NCI-H146 treated with DMSO at 0.1 percent for 48 hours (cell line): ENCODE measurements around the gene CYTH3.

Source experiments
- DNase-seq: peaks from one replicate; lab custom pipeline; 2025; ENCODE audit not compliant: unreplicated experiment; lab: John Stamatoyannopoulos, UW

Gene CYTH3

DNA sequence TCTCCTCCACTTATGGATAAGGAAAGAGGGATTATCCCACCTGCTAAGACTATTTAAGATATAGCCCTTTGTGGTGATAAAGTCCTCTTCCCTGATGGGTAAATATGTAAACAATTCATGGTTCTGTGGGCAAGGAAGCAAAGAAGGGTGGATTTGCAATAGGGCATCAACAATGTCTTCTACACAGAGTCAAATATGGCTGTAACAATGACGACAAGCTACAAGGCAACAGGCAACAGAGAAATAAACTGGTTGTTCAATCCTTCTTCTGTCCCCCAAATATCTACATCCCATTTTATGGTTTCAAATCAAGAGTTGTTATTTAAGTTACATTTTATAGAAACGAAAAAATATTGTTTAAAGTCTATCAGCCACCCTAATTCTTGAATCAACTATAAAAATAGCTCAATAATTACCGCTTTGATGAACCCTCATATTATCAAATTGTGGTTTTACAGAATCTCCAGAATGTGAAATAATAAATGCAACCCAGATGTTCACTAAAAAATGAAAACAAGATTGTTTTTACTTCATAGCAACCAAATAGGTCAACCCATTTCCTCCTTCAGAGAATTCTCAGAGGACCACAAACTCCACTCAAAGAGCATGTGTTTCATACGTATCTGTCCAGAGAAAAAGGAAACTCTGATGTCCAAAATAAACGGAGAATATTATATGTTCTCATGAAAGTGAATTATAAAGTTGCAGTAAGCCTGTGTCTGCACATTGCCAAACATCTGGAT lies 13.8 kb downstream of the CYTH3 start:
- no peak for DNase-seq

DNA sequence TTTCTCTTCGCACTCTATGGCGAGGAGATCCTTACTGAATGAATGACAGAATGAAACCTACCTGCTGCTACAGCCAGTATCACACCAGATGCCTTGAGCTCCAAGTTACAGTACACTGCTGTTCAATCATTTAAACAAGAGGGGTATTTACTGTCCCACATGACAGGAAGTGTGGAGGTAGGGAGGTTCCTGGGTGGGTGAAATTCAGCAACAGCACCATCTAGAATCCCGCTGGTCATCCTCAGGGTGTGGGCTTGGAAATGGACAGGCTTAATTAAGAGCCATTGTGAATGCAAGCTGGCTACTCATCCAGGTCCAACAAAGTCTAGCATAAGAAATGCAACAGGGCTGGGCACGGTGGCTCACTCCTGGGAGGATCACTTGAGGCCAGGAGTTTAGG lies 14.7 kb downstream of the CYTH3 start:
- DNase-seq = no peak

DNA sequence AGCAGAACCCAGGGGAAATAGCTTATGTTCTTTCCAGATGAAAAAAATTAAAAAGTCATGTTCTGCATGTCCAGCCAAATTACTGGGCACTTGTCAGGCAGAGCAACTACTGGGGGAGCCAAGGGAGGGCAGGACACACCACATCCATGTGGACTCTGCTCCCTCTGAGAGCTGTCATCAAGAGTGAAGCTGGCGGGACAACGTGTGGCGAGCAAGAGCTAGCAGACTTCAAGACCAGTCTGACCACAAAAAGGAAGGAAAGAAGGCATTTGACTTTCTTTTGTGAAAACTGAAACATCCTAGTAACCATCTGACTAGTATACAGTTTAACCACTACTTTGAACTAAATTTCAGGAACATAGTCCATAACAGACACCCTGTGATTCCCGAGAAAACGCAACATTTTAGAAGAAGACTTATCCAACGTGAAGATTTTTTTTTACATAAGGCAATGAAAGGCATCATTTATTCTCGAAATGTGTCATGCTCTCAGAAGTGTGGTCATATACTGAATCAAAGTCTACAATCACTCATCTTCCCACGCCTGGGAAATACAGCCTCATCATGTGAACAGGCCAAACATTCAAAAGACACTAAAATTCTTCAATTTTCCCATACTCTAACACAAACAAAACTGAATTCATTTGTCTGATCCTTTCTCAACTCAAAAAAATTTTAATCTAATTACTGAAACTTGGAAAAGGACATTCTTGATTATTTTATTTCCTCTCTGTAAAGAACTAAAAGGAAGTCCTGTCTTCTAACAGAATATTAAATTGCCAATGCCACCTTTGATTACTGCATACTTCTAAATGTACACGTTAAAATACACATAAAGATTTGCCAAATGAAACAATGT lies 15.5 kb downstream of the CYTH3 start:
- no peak for DNase-seq

DNA sequence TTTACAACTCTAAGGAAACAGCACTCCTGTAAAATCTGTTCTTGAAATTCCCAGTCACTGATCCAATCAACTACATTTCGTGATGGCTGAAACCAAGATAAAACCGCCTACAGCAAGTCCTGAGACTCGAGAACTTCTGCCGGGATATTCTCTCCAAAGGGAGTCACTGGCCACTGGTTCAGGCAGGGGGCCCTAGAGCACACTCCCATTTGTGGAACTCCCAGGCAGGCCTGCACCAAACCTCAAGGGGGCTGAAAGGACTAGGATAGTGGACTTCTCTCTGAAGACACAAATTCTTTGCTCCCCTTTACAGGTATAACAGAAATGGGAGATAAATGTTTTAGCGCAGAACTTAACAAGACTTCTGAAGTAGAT lies 16.3 kb downstream of the CYTH3 start:
- DNase-seq = no peak

GRCh38 chr7:6254866-6255265 lies 17.6 kb downstream of the CYTH3 start:
- DNase-seq = no peak

DNA sequence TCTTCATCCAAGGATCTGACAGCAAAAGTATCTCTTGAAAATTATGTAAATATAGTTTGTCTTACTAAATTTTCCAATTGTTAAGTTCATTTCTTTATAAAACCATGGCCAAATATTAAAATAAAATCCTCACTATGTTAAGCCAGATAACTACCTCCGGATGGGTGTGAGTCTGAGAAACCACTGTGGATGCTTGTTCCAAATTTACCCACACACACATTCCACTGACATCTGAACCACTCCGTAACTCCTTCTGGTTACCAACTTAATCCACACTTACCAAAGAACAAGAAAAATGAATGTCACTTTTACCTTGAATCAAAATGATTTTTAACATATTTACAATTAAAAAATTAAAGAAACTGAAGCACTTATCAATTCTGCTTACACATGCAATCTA lies 19.7 kb downstream of the CYTH3 start:
- DNase-seq = no peak

- no peak for DNase-seq
These were observed 20.1 kb downstream of the CYTH3 start for GRCh38 chr7:6252341-6252746.

- no peak for DNase-seq
These were observed 20.8 kb downstream of the CYTH3 start for GRCh38 chr7:6251653-6252052.

- no peak for DNase-seq
These were observed 22.0 kb downstream of the CYTH3 start for GRCh38 chr7:6250364-6250833.

DNA sequence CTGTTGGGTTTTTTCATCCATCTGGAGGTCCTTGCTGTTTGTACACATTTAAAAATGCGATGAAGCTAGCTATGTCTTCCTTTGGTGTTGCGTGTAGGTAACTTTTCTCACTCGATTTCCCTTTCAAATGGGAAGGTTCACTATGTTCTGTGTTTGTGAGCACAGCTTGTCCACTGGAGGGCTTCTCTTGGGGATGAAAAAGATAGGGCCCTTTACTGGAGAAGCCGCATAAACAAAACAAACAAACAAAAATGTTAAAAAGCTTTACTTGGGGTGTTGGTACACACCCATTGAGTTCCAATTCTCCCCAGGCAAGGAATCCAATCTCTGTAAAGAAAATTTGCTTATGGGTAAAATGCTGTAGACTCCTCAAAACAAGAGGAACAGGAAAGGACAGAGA lies 23.4 kb downstream of the CYTH3 start:
- DNase-seq = no peak

GRCh38 chr7:6248581-6248980 lies 23.8 kb downstream of the CYTH3 start:
- no peak for DNase-seq

GRCh38 chr7:6246251-6246917 lies 26.0 kb downstream of the CYTH3 start:
- no peak for DNase-seq

DNA sequence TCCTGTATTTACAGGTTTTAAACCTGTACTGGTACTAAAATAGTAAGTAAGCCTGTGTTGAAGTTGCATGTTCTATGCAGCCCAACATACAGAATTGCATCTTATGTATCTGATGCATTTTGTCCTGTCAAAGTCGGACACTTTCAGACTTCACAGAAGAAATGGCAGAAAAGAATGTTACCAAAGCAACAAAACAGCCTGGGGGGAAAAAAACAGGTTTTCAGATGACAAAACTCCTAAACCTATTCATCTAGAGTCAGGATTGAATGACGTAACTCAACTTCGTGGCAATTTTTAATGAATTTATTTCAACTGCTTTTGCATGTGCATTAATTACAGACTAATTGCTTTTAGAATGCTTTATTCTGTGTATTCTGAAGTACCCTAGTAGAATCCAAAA lies 28.4 kb downstream of the CYTH3 start:
- no peak for DNase-seq

GRCh38 chr7:6243168-6243567 lies 29.3 kb downstream of the CYTH3 start:
- DNase-seq = no peak

DNA sequence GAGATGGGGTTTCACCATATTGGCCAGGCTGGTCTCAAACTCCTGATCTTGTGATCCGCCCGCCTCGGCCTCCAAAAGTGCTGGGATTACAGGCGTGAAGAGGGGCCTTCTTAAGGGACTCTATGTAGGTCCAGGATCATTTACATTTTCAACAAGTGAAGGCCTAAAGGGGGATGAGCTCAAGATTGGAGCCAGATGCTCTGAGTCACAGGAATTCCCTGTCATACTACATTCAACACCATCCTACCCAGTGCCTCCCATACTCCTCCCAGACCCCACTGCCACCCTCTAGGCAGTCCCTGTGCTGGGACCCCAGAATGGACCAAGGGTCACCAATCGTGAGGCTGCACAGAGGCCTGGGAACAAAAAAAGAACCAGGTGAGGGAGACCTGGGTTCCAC lies 29.9 kb downstream of the CYTH3 start:
- DNase-seq = no peak

- no peak for DNase-seq
These were observed 30.8 kb downstream of the CYTH3 start for GRCh38 chr7:6241607-6241973.

DNA sequence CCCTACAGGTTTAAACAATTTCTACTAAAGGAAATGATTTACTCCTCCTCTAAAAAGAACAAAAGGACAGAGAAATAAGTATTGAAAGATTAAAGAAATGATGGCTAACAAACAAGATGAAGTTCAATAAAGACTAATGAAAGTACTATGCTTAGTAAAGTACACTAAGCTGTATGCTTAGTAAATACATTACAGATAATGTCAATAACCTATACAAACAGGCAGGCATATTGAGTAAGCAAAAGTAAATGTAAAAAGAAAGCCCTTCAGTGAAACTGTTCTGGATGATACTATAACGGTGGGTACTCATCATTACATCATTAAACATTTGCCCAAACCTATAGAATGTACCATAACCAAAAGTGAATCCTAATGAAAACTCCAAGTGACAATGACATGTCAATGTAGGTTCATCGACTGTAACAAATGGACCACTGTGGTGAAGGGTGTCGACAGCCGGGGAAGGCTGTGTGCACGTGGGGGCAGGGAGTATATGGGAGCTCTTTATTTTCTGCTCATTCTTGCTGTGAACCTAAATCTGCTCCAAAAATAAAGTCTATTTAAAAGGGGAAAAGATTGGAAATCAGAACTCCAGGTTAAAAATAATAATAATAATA lies 34.0 kb downstream of the CYTH3 start:
- peak; percentile 16 for DNase-seq

GRCh38 chr7:6237730-6238129 lies 34.7 kb downstream of the CYTH3 start:
- no peak for DNase-seq

- DNase-seq = no peak
These were observed 35.4 kb downstream of the CYTH3 start for GRCh38 chr7:6237011-6237410.

DNA sequence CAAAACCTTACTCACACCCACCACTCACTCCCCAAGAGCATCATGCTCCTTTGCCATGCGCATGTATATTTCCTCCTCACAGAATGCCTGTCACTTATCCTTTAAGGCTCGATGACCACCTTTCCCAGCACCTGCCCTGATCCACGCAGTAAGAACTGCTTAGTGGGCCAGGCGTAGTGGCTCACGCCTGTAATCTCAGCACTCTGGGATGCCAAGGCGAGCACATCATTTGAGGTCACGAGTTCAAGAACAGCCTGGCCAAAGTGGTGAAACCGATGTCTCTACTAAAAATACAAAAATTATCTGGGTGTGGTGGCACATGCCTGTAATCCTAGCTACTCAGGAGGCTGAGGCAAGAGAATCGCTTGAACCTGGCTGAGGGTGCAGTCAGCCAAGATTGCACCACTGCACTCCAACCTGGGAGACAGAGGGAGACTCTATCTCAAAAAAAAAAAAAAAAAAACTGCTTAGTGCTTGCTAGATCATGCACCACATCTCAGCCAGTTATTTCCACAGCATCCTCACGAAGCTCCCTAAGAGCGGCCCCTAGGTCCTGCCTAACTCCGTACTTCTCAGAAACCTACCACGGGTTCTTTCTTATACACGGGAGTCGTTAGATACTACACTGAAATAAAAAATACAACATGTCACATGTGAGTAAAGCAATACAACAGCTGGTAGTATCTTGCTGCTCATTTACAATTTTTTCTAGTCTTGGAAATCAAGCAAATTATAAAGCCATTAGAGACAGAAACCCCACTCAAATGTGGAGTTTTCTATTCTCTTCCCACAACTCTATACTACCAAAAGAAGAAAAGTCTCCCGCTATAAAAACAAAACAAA lies 37.2 kb downstream of the CYTH3 start:
- DNase-seq = no peak

- DNase-seq = no peak
These were observed 38.0 kb downstream of the CYTH3 start for GRCh38 chr7:6234384-6234783.
